HG03558 (cell line): ENCODE data around the gene LTBP1.

Experiments used
- ATAC-seq: cut with Tn5 transposase; IDR thresholded peaks from one replicate; pipeline ENCODE4 v1.9.1; 2021; ENCODE audit warnings: moderate number of reproducible peaks; ENCODE audit not compliant: unreplicated experiment; ENCODE audit errors: extremely low read depth

The LTBP1 gene

DNA sequence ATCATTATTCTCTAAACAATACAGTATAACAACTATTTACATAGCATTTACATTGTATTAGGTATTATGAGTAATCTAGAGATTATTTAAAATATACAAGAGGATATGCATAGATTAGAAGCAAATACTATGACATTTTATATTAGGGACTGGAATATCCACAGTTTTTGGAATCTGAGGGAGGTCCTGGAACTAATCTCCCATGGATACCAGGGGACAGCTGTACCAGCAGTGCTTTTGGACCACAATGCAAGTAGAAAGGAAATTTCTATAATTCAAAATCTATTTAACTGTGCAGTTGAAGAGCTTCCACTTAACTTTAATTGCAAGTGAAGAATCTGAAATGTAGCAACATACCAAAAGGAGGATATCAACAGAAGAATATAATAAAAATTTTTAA, 120.8 kb downstream of the LTBP1 start:
- no peak for ATAC-seq

DNA sequence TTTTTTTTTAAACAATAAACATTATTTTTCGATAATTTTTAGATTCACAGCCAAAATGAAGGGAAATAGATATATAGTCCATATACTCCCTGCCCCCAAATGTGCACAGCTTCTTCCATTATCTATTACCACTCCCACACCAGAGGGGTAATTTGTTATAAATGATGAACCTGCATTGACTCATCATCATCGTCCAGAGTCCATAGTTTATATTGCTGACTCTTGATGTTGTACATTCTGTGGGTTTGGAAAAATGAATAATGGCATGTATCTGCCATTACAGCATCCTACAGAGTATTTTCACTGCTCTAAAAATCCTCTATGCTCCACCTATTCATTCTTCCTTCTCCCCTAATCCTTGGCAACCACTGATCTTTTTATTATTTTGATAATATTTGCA, 121.5 kb downstream of the LTBP1 start:
- no peak for ATAC-seq

DNA sequence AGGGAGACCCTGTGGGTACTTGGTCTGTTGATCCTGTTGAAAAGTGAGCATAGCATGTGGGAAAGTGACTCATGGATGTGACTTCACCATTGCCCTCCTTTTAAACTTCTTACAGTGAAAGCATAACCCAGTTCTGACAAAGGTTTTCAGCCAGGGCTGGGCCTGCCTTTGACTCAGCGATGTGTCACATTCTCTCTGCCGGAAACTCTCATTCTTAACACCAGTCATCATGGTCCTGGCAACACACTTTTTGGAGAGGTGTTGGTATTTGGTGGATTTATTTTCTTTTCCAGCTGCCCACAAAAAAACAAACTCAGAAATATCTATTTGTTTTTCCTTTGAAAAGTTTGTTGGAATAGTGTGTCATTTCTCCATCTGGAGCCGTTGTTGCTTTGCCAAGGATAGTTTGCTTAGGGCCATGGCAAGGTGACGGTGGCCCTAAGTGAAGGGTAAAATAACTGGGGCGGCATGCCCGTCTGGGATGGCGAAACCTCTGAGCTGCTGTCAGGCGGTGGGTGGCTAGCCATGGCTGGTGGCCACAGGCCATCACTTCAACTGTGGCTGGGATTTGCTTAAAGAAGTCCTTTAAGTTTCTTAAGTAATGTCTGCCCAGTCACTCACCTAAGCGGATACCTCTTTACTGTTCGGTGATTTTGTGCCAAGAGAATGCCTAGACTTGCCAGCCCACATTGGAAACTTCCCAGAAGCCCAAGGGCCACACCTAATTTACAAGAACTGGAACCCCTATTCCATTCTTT, 123.3 kb downstream of the LTBP1 start:
- no peak for ATAC-seq

DNA sequence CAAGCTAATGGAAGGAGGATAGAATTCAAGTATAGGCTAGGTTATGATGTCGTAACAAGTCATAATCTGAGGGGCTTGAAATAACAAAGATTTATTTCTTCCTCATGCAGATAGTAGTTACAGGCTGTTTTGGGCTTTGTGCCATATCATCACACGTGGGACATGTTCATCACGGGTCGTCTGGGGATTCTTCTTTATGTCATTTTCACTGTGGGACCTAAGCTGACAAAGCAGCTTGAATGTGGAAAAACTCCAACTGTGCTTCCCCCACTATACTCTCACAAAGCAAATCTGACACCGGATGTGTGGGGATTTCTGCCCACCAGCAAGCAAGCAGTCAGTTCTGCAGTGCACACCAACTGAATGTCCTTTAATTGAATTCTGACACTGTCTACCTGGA, 124.8 kb downstream of the LTBP1 start:
- ATAC-seq: no peak

DNA sequence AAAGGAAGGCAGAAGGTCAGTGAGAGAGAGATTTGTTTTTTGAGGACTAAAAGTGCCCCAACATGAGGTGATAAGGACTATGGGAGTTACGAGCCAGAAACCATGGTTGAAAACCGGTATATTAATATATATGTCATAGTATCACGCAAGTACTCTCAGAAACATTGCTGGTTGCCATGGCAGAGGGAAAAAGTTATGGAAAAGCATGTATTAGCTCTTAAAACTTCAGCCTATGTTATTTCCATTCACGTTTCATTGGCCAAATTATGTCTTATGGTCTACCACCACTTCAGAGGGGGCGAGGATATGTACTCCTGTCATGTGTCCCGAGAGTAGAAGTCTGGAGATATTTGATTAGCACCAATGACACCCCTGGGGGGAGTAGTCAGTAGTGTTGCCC, 125.9 kb downstream of the LTBP1 start:
- no peak for ATAC-seq

DNA sequence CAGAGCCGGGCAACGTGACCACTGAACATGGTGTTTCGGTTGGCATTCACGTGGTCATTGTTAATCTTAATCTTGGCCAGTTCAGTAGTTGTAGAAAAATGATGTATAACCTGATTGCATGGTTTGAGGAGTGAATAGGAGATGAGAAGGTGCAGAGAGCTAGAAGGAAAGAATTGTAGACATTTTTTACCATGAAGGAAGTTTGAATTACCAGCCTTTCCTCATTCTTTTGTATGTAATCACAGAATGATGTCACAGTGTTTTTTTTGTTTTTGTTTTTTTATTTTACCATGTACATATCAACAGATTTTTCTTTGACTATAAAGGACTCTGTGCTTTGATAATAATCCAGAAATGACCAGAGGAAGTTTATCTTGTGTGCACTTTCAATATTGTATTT, 126.3 kb downstream of the LTBP1 start:
- no peak for ATAC-seq

DNA sequence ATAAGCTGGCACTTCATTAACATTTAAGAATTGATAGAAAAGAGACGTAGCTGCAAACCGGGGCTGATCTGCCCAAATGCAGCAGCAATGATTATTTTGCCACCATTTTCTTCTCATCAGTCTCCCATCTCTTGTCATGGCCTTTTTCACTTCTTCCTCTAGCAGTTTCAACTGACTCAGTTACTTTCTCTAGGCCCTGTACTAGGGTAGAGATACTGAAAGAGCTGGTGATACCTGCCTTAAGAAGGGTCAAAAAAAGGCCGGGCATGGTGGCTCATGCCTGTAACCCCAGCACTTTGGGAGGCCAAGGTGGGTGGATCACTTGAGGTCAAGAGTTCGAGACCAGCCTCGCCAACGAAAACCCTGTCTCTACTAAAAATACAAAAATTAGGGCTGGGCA, 127.4 kb downstream of the LTBP1 start:
- ATAC-seq: no peak

DNA sequence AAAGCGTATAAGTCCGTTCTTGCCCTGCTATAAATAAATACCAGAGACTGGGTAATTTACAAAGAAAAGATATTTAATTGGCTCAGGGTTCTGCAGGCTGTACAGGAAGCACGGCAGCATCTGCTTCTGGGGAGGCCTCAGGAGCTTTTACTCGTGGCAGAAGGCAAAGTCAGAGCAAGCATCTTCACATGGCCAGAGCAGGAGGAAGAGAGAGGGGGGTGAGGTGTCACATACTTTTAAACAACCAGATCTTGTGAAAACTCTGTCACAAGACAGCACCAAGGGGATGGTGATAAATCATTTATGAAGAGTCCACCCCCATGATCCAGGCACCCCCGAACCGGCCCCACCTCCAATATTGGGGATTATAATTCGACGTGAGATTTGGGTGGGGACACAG, 130.6 kb downstream of the LTBP1 start:
- no peak for ATAC-seq

DNA sequence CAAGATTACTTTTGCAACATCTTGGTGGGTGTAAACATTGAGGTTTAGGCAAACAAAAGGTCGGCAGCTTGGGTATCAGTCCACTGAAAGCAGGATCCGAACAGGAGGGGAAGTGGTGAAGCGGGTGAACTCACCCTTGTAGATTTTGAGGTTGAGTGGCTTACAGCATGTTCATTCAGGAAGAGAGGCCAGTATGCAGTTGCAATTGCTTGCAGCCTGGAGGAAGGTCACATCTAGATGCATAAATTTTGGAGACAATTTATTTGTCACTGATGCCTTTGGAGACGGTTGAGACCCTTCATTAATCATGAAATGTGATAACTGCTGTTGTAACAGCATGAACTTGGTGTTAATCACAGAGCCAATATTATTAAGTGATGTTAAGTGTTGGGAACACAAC, 131.1 kb downstream of the LTBP1 start:
- ATAC-seq: no peak

DNA sequence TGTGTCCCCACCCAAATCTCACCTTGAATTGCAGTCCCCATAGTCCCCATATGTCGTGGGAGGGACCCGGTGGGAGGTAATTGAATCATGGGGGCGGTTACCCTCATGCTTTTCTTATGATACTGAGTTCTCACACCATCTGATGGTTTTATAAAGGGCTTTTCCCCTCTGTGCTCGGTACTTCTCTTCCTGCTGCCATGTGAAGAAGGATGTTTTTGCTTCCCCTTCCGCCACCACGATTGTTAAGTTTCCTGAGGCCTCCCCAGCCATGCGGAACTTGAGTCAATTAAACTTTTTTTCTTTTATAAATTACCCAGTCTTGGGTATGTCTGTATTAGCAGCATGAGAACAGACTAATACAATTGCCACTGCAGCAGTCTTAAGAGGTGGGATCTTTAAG, 134.9 kb downstream of the LTBP1 start:
- no peak for ATAC-seq

DNA sequence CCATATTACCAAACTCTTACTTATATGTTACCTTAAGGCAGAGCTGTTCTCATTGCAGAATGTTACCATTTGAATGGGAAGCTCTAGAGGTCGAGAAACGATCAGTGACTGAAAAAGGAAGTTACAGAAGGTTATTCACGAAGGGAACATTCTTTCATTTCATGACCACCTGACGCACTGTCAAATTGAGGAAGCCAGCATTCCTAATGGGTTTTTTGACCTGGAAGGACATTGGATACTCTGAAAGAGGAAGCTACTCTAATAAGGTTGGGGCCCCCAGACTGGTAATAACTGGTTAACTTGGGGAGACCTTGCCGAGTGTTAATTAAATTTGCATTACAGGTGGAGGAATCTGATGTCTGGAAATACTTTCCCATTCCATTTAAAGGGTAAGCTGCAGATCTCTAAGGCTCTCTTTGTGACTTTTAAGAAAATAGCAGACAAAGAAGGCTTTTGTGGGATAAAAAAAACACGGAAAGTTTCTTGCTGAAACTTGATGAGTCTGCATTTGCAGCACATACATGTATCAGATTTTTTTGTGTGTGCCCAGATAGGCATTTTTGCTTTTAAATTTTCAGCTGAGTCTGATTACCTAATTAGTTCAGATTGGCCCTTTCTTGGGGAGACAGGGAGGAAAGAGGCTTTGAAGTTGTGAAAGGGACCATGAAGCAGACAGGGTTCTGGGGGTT, 137.1 kb downstream of the LTBP1 start:
- ATAC-seq: no peak

DNA sequence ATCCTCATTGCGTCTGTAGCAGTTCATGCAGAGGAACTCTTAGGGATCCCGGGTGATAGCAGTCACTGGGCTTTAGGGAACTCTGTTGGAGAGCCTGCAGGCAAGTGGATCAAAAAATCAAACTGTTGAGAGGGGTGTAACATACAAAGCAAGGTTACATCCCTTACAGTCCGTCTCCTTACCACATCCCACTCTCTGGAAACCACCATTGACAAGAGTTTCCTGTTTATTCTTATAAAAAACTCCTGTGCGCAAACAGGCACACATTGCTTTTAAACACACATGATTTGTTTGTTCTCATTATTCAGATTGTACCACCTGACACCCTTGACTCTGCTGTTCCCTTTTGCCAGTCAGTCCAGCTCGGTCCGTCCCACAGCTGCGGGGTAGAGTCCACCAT, 137.7 kb downstream of the LTBP1 start:
- no peak for ATAC-seq

DNA sequence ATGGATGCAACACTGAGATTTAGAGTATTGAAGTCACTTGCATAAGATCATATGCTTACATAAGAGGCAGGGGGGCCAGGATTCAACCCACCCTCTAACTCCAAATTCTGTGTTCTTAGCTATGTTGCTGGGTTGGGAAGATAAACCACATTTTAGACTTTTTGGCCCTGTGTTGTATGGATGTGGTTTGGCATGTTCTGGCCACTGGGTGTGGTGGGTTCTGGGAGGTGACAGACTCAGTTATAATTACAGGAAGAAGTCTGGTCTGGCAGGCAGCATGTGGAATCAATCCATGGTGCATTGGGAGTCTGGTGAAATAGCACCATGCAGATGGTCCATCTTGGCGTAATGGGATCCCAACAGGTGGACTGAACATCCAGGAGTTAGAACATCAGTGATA, 138.9 kb downstream of the LTBP1 start:
- ATAC-seq: no peak

DNA sequence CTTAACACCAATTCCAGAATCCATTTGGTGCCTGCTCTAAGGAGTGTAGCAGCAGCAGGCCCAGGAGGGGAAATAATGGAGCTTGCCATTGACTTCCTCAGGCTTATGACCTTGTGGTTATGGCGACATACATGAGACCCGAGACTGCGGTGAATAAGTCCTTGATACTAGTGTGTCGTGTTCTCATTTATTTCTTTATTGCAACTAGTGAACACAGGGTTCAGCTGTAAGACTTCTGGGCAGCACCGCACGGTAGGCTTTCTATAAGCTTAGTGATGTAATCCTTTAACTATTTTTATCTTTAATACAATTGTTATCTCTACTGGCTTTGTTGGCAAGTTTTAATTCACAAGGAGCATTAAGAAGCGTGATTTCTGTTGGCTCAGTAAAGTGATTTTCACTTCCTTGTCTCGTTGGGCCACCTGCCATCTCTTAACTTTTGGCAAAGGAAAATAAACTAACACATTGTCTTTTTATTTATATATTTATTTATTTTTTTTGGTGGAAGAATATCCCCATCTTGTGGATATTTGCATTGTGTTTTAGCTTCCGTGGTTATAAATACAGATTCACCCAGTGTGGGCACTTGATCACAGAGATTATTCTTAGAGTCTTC, 139.8 kb downstream of the LTBP1 start:
- ATAC-seq: no peak

DNA sequence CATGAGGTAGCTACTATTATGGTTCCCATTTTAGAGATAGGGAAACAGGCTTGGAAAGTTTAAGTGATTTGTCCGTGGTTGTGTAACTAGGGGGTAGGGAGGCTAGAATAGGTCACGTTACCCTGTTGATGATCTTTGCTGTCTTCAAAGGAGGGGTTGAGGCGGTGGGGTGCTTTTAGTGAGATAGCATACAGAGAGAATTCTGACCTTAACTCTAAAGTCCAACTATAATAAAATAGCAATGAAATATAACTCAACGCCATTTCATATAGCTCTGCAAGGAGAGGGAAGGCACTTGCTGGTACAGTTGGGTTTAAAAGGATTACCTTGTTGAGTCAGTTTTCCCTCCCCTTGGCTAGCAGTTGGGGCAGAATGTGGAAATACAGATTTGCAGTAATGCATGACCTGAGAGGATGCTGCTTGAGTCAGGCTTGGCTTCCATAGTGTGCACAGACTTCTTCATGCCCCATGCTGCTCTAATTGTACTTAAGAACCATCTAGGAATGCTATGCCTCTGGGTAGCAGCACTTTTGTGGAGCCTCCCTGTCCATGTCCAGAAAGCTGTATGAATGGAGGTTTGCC, 143.9 kb downstream of the LTBP1 start:
- ATAC-seq: no peak

DNA sequence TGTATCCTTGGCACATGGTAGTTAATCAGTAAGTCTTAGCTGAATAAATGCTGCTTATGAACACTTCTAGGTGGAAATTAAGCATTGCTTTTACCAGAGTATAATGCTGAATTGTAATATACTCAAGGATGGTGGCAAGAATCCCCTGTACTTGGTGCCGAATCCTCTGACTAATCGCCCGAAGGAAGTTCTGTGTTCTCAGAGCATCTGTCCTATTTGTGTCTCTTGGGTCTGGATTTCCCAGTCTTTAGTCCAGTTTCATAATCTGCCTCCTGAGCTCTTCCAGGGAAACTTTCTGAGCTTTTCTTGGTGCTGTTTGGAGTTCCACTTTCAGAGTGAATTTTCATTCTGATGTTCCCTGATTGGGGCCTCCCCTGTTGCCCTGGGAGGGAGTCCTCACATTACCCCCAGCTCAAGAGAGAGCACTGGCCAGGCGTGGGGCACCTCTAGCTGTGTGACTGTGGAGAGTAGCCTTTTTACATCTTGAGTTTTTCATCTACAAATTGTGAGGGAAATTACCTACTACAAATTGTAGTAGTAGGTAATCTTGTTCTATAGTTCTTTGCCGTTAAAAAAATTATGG, 144.9 kb downstream of the LTBP1 start:
- no peak for ATAC-seq

DNA sequence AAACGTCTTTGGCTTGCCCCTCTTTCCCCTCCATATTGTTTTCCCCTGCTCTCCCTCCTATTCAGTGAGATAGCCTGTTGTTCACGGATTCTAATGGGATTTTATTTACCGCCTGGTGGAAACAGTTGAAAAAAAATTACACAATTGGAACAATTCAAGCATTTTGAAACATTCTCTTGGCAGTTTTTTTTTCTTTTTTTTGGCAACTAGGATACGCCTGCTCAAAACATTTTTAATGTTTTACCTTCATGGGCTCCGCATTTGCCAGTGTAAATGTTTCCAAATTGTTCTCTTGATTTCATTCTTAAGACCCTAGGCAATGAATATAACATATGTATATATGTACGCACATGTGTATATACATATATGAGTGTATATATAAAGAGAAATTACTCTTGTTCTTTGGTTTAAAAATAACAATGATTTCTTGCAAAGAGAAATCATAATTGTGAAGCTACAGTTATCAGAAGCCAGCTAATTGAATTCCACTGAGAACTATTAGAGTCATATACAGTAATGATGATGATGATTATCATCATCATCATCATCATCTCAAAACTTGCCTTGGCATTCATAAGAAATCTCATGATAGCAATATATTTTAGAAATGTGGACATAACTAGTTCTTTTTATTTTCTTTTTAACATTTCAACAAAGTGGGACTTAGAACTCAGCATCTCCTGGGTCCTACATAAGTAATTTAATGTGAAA, 146.7 kb downstream of the LTBP1 start:
- ATAC-seq: no peak

DNA sequence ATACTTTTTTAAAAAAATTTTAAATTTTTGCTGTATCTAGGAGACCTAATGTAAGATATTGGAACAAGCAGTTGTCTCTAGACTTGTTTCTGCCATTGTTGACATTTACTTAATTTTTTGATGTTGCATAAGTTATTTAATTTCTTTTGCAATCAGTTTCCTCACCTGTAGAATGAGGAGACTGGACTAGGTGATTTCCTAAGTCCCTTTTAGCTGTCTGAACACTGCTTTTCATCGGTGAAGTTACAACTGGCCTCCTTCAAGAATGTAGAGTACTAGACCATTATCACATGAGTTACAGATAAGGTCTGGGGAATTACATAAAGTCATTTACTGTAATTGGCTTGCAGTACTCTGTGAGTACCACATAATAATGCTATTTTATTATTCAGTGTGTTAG, 147.6 kb downstream of the LTBP1 start:
- ATAC-seq: no peak

DNA sequence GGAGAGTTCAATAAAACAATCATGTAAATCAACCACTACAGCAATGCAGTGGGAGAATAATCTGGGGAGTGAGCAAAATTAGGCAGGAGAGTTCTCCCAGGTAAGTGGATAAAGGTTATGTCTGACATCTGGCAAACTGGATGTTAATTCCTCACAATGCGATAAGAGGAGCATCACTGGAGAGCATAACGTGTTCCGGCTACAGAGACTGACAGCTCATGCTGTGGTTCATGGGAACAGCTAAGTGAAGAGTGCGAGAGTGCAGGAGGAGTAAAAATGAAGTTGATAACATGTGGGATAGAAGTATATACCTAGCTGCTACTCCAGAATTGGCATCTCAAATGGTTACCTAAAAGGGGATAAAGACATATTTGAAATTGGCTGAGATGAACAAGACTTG, 153.2 kb downstream of the LTBP1 start:
- no peak for ATAC-seq

DNA sequence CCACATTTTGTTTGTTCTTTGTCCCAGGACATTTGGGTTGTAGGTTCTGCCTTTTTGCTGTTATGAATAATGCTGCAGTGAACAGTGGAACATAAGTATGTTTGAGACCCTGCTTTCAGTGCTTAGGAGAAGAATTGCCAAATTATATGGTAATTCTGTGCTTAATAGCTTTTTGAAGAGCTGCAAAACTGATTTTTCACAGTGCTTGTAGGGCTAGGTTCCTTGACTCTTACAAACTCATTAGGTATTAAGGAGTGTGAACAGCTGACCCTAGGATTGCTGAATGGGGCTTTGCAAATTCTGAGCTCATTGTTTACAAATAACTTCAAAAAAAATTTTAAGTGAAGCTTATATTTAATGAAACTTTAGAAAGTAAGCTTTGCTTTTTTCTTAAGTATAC, 154.2 kb downstream of the LTBP1 start:
- no peak for ATAC-seq
